SH-SY5Y (cell line): ENCODE measurements around the gene OR10H1.

ENCODE experiments used
- GATA2 ChIP-seq: IDR thresholded peaks from 2 replicates; pipeline ENCODE4 v1.6.1; 2011; ENCODE audit warnings: mild to moderate bottlenecking, low read depth, low read length
- GATA3 ChIP-seq: IDR thresholded peaks from 2 replicates; pipeline ENCODE4 v1.6.1; 2011; ENCODE audit warnings: low read depth, mild to moderate bottlenecking, low read length, moderate library complexity

Gene OR10H1

DNA sequence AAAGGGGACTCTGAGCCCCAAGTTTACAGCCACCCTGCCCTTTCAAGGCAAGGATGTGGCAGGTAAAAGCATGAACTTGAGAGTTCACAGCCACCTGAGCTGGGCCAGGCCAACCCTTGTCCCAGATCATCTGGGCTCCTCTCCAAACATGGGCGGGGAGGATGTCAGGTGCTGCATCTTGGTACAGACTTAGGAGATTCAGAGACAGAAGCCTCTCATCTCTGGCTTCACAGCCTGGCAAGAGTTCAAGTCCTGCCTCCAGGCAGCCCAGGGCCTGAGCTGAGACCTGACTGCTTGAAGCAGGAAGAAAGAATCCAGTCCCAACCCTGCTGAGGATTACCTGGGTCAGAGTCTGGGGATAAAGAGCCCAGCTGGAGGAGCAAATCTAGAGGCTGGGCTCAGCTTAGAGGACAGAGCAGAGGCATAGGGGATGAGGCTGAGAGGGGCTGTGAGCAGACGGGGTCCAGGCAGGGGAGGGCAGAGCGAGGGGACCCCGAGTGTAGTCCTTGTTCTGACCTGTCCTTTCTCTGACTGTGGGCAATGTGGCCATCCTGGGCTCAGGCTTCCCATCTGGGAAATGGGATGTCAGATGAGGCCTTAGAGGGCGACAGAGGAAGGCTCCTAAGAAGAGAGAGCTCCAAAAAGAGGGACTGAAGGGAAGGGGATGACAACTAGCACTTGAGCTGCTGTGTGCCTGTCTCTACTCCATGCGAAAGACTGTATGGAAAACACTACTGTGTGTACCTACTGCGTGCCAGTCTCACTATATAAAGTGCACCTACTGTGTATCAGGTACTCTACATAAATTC lies 34.6 kb downstream of the OR10H1 start:
- TF ChIP-seq GATA2 (no peak), GATA3 (no peak)

DNA sequence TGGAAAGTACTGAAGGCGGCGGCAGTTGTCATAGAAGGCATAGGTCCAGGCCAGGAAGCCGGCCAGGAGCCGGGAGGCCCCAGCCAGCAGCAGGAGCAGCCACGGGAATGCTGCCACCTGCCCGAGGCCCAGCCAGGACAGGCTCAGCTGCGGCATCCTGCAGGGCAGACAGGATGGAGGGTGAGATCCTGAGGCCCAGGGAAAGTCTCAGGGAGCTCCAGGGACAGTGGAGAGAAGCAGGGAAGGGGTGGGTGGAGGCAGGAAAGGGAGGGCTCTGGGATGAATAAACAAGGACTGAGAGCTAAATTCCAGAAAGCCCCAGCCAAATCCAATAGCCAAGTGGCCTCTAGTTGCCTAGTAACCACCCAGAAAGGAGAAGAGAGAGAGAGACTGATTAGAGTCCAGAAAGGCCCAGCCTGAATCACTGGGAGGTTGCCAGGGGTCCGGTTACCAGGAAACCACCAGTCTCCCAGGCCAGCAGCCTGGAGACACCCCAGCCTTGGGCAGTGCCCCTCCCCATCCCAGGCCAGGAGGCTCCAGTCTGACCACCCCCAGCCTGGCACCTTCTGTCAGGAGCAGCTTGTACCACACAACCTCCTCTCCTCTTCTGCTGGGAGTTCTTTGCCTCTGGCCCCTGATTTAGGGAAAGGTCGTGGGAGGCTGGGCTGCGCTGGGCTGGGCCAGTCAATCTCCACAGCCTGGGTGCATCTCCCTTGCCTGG lies 35.5 kb downstream of the OR10H1 start:
- no peak for TF ChIP-seq GATA3
- TF ChIP-seq GATA2: no peak

DNA sequence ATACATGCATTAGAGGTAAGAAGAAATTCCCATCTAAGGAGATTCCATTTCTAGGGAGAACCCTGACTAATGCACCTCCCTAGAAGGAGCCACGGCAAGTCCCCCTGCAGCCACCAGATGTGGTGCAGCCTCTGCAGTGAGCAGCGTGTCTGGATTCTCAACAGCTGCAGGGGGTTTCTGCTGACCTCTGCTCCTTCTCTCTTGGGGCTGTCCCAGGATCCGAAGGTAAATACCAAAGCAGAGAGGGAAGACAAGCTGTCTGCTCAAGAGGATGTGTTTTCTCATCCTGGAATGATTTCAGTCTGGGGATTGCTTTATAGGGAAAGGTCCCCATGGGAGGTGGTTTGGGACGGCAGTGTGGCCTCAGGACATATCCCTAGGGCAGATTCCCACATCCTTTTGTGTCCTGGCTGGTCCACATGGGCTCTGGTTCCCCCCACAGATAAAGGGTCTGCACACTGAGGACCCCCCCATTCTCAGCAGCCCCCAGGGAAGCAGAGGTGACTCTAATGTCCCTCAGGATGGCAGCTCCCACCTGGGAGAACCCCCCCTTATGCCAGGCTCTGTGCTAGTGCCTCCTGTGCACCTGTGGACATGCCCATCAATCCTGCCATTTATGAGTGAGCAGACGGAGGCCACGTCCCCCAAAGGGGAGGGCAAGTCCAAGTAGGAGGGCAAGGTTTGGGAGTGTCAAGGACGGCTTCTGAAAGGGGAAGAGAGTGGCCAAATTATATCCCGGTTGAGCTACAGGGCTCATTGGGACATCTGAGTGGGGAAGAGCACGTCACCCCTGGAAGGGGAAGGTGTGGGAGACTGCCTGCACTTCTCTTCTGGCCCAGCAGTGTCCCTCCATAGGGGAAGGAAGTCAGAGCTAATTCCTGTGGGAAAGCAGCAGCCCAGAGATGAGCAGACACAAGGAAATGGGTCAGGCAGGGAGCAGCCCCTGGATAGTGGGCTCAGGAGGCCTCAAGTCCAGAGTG lies 38.2 kb downstream of the OR10H1 start:
- no peak for TF ChIP-seq GATA2
- no peak for TF ChIP-seq GATA3

DNA sequence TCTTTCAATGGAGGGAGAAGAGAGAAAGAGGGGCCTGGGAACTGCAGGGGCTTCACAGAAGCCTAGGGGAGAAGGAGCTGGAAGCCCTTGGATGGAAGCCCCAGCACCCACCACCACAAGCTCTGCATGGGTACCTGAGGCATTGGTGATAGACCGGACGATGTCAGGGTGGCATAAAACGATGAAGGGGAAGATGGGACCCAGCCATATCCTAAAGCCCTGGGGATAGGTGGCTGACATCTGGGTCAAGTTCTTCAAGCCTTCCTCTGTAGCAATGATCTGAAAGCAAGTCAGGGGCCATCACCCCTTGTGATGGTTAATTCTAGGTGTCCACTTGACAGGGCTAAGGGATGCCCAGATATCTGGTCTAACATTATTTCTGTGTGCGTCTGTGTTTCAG lies 39.2 kb downstream of the OR10H1 start:
- TF ChIP-seq GATA3 (no peak), GATA2 (no peak)

DNA sequence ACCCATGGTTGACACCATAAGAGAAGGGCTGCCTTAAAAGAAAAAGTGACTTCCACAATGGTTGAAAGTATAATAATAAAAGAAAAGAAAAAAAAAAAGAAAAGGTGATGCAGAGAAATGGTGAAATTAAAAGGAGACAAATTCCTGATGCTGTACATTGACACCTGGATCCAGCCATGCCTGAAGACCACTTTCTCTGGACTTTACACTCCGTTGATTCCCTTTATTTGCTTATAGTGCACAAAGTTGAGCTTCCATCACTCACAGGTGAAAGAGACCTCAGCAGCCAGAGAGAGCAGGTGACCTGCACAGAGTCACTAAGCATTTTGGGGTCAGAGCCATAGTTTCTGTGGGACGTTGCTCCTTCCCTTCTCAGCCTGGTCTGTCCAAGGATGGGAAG lies 40.2 kb downstream of the OR10H1 start:
- no peak for TF ChIP-seq GATA3
- no peak for TF ChIP-seq GATA2

DNA sequence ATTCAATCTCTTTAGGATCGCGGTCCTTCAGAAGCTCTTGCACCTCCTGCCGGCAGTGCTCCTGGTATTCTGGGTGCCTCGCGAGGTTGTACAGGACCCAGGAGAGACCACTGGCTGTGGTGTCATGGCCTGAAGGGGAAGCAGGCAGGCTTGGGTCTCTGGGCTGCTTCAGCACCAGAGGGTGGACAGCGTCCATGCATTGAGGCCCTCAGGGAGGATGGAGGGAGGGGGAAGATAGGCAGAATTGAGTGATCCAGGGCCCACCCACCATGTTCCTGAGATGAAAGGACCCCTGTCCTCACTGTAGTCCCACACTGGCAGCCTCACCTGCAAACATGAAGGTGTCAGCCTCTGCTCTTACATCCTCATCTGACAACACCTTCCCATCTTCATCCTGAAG lies 45.9 kb downstream of the OR10H1 start:
- TF ChIP-seq GATA3 (no peak), GATA2 (no peak)

DNA sequence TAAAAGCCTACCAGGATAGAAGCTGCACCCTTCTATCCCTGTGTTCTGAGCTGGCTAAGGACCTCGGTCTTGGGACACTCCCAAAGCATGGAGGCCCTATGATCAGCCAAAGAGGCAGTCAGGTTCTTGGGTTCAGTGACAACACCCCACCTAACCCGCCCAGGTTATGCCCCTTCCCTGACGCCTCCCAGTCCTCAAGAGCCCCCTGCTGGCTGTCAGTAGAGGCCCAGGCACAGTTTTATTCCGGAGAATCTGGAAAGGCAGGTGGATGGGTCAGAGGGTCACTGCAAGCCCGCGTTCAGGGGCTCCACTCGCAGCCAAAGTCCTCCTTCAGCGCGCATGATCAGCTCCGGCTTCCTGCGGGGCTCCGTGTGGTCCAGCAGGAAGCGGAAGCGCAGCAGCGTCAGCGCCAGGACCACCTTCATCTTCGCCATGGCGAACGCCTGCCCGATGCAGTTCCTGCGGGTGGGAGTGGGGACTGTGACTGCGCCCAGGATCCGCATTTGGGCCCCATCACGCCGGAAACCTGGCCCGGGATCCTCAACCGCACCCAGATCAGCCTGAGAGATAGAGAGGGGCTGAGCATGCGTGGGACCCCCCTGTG lies 55.4 kb downstream of the OR10H1 start:
- TF ChIP-seq GATA3: no peak
- TF ChIP-seq GATA2: no peak

DNA sequence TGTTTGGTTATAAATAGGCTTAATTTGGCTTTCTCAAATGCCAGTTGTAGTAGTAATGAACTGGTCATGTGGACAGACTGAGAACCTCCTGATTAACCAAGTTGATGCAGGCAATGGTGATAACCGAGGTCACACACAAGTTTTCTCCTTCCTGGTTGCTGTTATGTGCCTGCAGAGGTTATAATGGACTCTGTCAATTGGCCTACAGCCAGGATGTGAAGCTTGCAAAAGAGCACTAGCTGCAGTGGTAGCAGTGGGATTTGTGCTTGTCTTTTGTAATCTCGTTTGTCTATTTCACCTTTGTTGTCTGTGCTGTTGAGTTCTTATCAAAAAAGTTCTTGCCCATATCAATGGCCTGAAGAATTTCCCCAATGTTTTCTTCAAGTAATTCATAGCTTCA lies 57.1 kb downstream of the OR10H1 start:
- TF ChIP-seq GATA2: no peak
- no peak for TF ChIP-seq GATA3
